Neural progenitor cell (in vitro differentiated cells): ENCODE results near the gene ZDHHC22. TPM values are rescaled to one million over a fixed set of nuclear protein-coding genes. Genes with fewer than 3 reads are reported as not detected.

Source experiments
- DNase-seq: peaks from one replicate; pipeline ENCODE4 v3.0.0-alpha.2; 2016; ENCODE audit warnings: low spot score
- H2AFZ ChIP-seq: fragments of 200-600 bp; sonication (generic); replicated peaks from 2 replicates; pipeline ENCODE4 v1.6.1; 2016; ENCODE audit warnings: antibody characterized with exemption
- H3F3A ChIP-seq: fragments of 200-600 bp; sonication (generic); 2 replicates; pipeline ENCODE4 v1.6.1; 2016; ENCODE audit warnings: antibody characterized with exemption, low read depth
- H3K27ac ChIP-seq: fragments of 200-600 bp; sonication (generic); 2 replicates; pipeline ENCODE4 v1.5.1; 2016; ENCODE audit warnings: mild to moderate bottlenecking
- H3K27me3 ChIP-seq: fragments of 200-600 bp; sonication (generic); 2 replicates; pipeline ENCODE4 v1.6.1; 2016; ENCODE audit warnings: mild to moderate bottlenecking, moderate library complexity
- H3K36me3 ChIP-seq: fragments of 200-600 bp; sonication (generic); 2 replicates; pipeline ENCODE4 v1.5.1; 2016
- H3K4me1 ChIP-seq: fragments of 200-600 bp; sonication (generic); 2 replicates; pipeline ENCODE4 v1.6.1; 2016; ENCODE audit warnings: mixed run types
- H3K4me2 ChIP-seq: fragments of 200-600 bp; sonication (generic); 2 replicates; pipeline ENCODE4 v1.6.1; 2016
- H3K4me3 ChIP-seq: fragments of 200-600 bp; sonication (generic); 2 replicates; pipeline ENCODE4 v1.5.1; 2016
- H3K79me2 ChIP-seq: fragments of 200-600 bp; sonication (generic); 2 replicates; pipeline ENCODE4 v1.6.1; 2016; ENCODE audit warnings: low read depth
- H3K9ac ChIP-seq: fragments of 200-600 bp; sonication (generic); 2 replicates; pipeline ENCODE4 v1.6.1; 2016
- H3K9me3 ChIP-seq: fragments of 200-600 bp; sonication (generic); 2 replicates; pipeline ENCODE4 v1.5.1; 2016; ENCODE audit warnings: low read depth
- H4K20me1 ChIP-seq: fragments of 200-600 bp; sonication (generic); 2 replicates; pipeline ENCODE4 v1.6.1; 2016; ENCODE audit warnings: low read depth
- H3K27ac Mint-ChIP-seq: 3 replicates; pipeline ENCODE4 v1.8.0; 2021; ENCODE audit warnings: mixed read lengths
- H3K27me3 Mint-ChIP-seq: 2 replicates; pipeline ENCODE4 v1.8.0; 2022; ENCODE audit warnings: low read depth, mild to moderate bottlenecking, inconsistent platforms, moderate library complexity, mixed read lengths; ENCODE audit not compliant: insufficient read depth
- H3K36me3 Mint-ChIP-seq: 3 replicates; pipeline ENCODE4 v1.8.0; 2021; ENCODE audit warnings: mixed read lengths
- H3K4me1 Mint-ChIP-seq: 3 replicates; pipeline ENCODE4 v1.8.0; 2021; ENCODE audit warnings: mixed read lengths
- H3K4me3 Mint-ChIP-seq: 3 replicates; pipeline ENCODE4 v1.8.0; 2021; ENCODE audit warnings: mild to moderate bottlenecking, moderate library complexity, mixed read lengths
- H3K9me3 Mint-ChIP-seq: 3 replicates; pipeline ENCODE4 v1.8.0; 2020; ENCODE audit warnings: mixed read lengths
- CTCF ChIP-seq: fragments of 200-600 bp; sonication (generic); IDR thresholded peaks from 2 replicates; pipeline ENCODE4 v1.5.1; 2017; ENCODE audit warnings: antibody characterized with exemption, mild to moderate bottlenecking
- EZH2 ChIP-seq: fragments of 200-600 bp; sonication (generic); IDR thresholded peaks from 2 replicates; pipeline ENCODE4 v1.6.1; 2017; ENCODE audit warnings: antibody characterized with exemption, mild to moderate bottlenecking, moderate library complexity
- EZH2phosphoT487 ChIP-seq: fragments of 200-600 bp; sonication (generic); IDR thresholded peaks from 2 replicates; pipeline ENCODE4 v1.6.1; 2017; ENCODE audit warnings: antibody characterized with exemption
- total RNA-seq: library from RNA; depleted of rRNA; stranded (reverse); fragments of >200 nt; gene quantifications from 2 replicates; pipeline ENCODE4 v1.2.3, GENCODE V29; 2015; ENCODE audit warnings: low replicate concordance

Gene ZDHHC22
- total RNA-seq, 1 donor from 2014 or later, result 0.07 TPM

- Histone ChIP-seq H3K9ac (no peak overlapping the region), H3K27me3 (no peaks in the 10 kb centered on the region), H3K4me1 (peaks cover 14% of the 10 kb centered on the region), H4K20me1 (peaks cover 4% of the 10 kb centered on the region), H3F3A (peaks cover 12% of the 10 kb centered on the region), H3K36me3 (no peaks in the 10 kb centered on the region), H3K4me2 (no peak overlapping the region), H2AFZ (no peak overlapping the region), H3K4me3 (no peak overlapping the region), H3K79me2 (no peaks in the 10 kb centered on the region), H3K27ac (no peak overlapping the region), H3K9me3 (no peaks in the 10 kb centered on the region)
- DNase-seq, result no peak
- Mint-ChIP-seq H3K27ac (no peak overlapping the region), H3K36me3 (peaks cover 32% of the 10 kb centered on the region), H3K4me1 (peaks cover 22% of the 10 kb centered on the region), H3K4me3 (no peak overlapping the region), H3K27me3 (peaks cover 2% of the 10 kb centered on the region), H3K9me3 (no peaks in the 10 kb centered on the region)
- TF ChIP-seq CTCF (no peak), EZH2phosphoT487 (no peak), EZH2 (no peak)
Observed at GRCh38 chr14:77116172-77116817, 25.3 kb downstream of the ZDHHC22 start.

- H3K4me3 Mint-ChIP-seq, result no peak overlapping the region
Observed at GRCh38 chr14:77114609-77115008, 27.0 kb downstream of the ZDHHC22 start.

GRCh38 chr14:77113644-77114043, 27.9 kb downstream of the ZDHHC22 start:
- peaks cover 39% of the 10 kb centered on the region for H3K36me3 Mint-ChIP-seq

More at GRCh38 chr14:77114609-77115008, 27.0 kb downstream of the ZDHHC22 start:
- Histone ChIP-seq H3K36me3 (no peaks in the 10 kb centered on the region), H3K4me1 (peaks cover 21% of the 10 kb centered on the region), H2AFZ (no peak overlapping the region), H3K27ac (no peak overlapping the region), H3K27me3 (no peaks in the 10 kb centered on the region), H3K9me3 (no peaks in the 10 kb centered on the region), H4K20me1 (peaks cover 15% of the 10 kb centered on the region), H3F3A (peaks cover 22% of the 10 kb centered on the region), H3K4me3 (no peak overlapping the region), H3K4me2 (no peak overlapping the region), H3K9ac (no peak overlapping the region), H3K79me2 (no peaks in the 10 kb centered on the region)
- no peak for DNase-seq
- H3K27me3 Mint-ChIP-seq, result no peaks in the 10 kb centered on the region
- no peak overlapping the region for H3K27ac Mint-ChIP-seq
- H3K9me3 Mint-ChIP-seq, result no peaks in the 10 kb centered on the region
- no peak for TF ChIP-seq EZH2phosphoT487
- TF ChIP-seq CTCF, result no peak
- TF ChIP-seq EZH2, result no peak
- H3K4me1 Mint-ChIP-seq, result peaks cover 24% of the 10 kb centered on the region
- H3K36me3 Mint-ChIP-seq, result peaks cover 32% of the 10 kb centered on the region

More at GRCh38 chr14:77113644-77114043, 27.9 kb downstream of the ZDHHC22 start:
- Histone ChIP-seq H3K9ac (no peak overlapping the region), H4K20me1 (peaks cover 25% of the 10 kb centered on the region), H3K79me2 (no peaks in the 10 kb centered on the region), H3K4me2 (no peak overlapping the region), H3F3A (peaks cover 31% of the 10 kb centered on the region), H3K27ac (no peak overlapping the region), H2AFZ (no peak overlapping the region), H3K4me1 (peaks cover 26% of the 10 kb centered on the region), H3K27me3 (no peaks in the 10 kb centered on the region), H3K4me3 (no peak overlapping the region), H3K36me3 (no peaks in the 10 kb centered on the region), H3K9me3 (no peaks in the 10 kb centered on the region)
- no peaks in the 10 kb centered on the region for H3K9me3 Mint-ChIP-seq
- no peak for TF ChIP-seq EZH2phosphoT487
- no peak for TF ChIP-seq CTCF
- TF ChIP-seq EZH2, result no peak
- no peak overlapping the region for H3K27ac Mint-ChIP-seq
- H3K27me3 Mint-ChIP-seq, result no peaks in the 10 kb centered on the region
- H3K4me1 Mint-ChIP-seq, result peaks cover 32% of the 10 kb centered on the region
- no peak overlapping the region for H3K4me3 Mint-ChIP-seq
- no peak for DNase-seq
